SHP77 treated with DMSO at 0.1 percent for 48 hours (cell line): ENCODE measurements around the gene IKZF3.
"Not testable (repeated sequence)": the region's sequence is repeated elsewhere in the genome, so short reads cannot be mapped to it uniquely, and the experiment has no call there.

ENCODE experiments used
- DNase-seq: peaks from one replicate; lab custom pipeline; 2025; lab: John Stamatoyannopoulos, UW

IKZF3 gene

GRCh38 chr17:39716073-39716818 is 147.9 kb downstream of the IKZF3 start:
- no peak for DNase-seq

- no peak for DNase-seq
These were observed 148.6 kb downstream of the IKZF3 start for GRCh38 chr17:39715375-39716072.

- no peak for DNase-seq
These were observed 149.9 kb downstream of the IKZF3 start for GRCh38 chr17:39714234-39714633.

DNA sequence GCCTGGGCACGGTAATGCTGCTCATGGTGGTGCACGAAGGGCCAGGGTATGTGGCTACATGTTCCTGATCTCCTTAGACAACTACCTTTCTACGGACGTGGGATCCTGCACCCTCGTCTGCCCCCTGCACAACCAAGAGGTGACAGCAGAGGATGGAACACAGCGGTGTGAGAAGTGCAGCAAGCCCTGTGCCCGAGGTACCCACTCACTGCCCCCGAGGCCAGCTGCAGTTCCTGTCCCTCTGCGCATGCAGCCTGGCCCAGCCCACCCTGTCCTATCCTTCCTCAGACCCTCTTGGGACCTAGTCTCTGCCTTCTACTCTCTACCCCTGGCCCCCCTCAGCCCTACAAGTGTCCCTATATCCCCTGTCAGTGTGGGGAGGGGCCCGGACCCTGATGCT is 152.3 kb downstream of the IKZF3 start:
- DNase-seq: no peak

- not testable (repeated sequence) for DNase-seq
These were observed 153.0 kb downstream of the IKZF3 start for GRCh38 chr17:39711071-39711470.

GRCh38 chr17:39709998-39710964 is 153.8 kb downstream of the IKZF3 start:
- DNase-seq: no peak

DNA sequence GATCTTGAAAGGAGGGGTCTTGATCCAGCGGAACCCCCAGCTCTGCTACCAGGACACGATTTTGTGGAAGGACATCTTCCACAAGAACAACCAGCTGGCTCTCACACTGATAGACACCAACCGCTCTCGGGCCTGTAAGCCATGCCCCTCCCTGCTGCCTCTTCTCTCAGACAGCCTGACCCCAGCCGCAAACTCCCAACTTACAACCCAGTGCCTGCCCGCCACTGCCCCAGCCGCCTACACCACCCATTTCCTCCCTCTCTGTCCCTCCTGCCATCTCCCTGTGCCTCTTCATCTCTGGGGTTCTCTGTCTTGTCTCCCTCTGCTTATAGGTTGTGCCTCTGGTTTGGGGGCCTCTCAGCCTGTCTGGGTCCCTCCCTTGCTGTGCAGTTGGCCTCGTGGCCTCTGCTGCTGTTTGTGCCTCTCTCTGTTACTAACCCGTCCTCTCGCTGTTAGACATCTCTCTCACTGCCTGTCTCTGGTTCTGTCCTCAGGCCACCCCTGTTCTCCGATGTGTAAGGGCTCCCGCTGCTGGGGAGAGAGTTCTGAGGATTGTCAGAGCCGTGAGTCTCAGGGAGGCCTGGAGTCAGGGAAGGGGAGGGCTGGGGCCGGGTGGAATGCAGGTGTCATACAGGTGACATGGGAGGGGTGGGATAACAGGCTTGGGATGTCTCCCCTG is 154.7 kb downstream of the IKZF3 start:
- DNase-seq: no peak
